GM13977 (cell line): ENCODE results near the gene ARGLU1.

Experiments used
- DNase-seq: peaks from one replicate; pipeline ENCODE4 v3.0.0; 2012; ENCODE audit warnings: low spot score
- CTCF ChIP-seq: IDR thresholded peaks from 2 replicates; pipeline ENCODE4 v1.5.1; 2012; ENCODE audit warnings: mild to moderate bottlenecking, control low read depth; ENCODE audit not compliant: insufficient read depth; ENCODE audit errors: extremely low read depth, missing control alignments
- in situ Hi-C: fragments of 300-500 bp; cut with MboI; formaldehyde crosslinking; loops from one replicate; pipeline ENCODE4 v1.12.0; 2022; ENCODE audit warnings: low sequenced_read_pairs, low pct_unique_long_range_greater_than_20kb, mixed read lengths, inconsistent platforms; ENCODE audit not compliant: unreplicated experiment

The ARGLU1 gene

GRCh38 chr13:106551751-106552150 lies 16.2 kb downstream of the ARGLU1 start:
- in situ Hi-C loops, result loop anchor here (25.0 kb wide), 1 partner anchor 1564 kb away; no protein-coding TSS in a partner anchor
- DNase-seq, result no peak
- no peak for TF ChIP-seq CTCF

GRCh38 chr13:106551350-106551749 lies 16.6 kb downstream of the ARGLU1 start:
- TF ChIP-seq CTCF, result no peak
- in situ Hi-C loops, result loop anchor here (25.0 kb wide), 1 partner anchor 1564 kb away; no protein-coding TSS in a partner anchor
- DNase-seq, result no peak

- in situ Hi-C loops, result loop anchor here (25.0 kb wide), 1 partner anchor 1563 kb away; no protein-coding TSS in a partner anchor
- DNase-seq, result no peak
- no peak for TF ChIP-seq CTCF
Observed at GRCh38 chr13:106550570-106551135, 17.3 kb downstream of the ARGLU1 start.

- in situ Hi-C loops, result no loop called here
- no peak for TF ChIP-seq CTCF
- no peak for DNase-seq
Observed at GRCh38 chr13:106548064-106548696, 19.8 kb downstream of the ARGLU1 start.

GRCh38 chr13:106541826-106542225 lies 26.1 kb downstream of the ARGLU1 start:
- no peak for TF ChIP-seq CTCF
- DNase-seq, result no peak
- in situ Hi-C loops, result no loop called here

GRCh38 chr13:106540613-106541012 lies 27.3 kb downstream of the ARGLU1 start:
- no peak for DNase-seq
- in situ Hi-C loops, result no loop called here
- TF ChIP-seq CTCF, result no peak
